ENCODE data around the gene FCSK. TPM values are rescaled to one million over a fixed set of nuclear protein-coding genes. Genes with fewer than 3 reads are reported as not detected.

Gene FCSK
- total and polyA plus RNA-seq, 2 of the 13 experiments (the other 11 are each of a cell fraction or from before 2014, with no cell fraction given), result 9.1 to 19.2 TPM

DNA sequence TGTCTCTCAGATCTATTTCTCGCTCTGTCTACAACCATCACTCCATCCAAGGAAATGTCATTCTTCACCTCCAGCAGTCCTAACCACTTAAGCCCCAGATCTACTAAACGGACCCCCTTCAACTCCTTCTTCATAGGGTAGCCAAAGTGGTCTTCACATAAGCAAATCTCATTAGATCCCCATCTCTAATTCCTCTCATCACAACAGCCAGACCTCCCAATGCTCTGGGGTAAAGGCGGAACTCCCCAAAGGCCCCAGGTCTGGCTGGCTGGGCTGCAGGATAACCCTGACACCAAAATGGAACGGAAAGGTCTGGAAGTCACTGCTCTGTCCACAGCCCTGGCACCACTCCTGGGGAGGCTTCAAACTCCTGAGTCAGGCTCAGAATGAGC lies 26.6 kb upstream of the FCSK start (continued):
- TF ChIP-seq TAF15 (IDR thresholded peaks at IDR 0.05; ENCODE audit: low read depth, low read length, poor library complexity, severe bottlenecking) (no peak), SMYD3 (CRISPR knock-in tag; IDR thresholded peaks at IDR 0.05) (peak; percentile 65; the same call in 1 of the 2 replicates), ZNF850 (CRISPR knock-in tag; conservative IDR thresholded peaks at IDR 0.05) (0 out of 2 replicates have a peak, but pooled peaks have one; percentile 22), NFE2L2 (IDR thresholded peaks at IDR 0.05; ENCODE audit: low read length) (0 out of 2 replicates have a peak, but pooled peaks have one; percentile 6), JDP2 (CRISPR knock-in tag; IDR thresholded peaks at IDR 0.05; ENCODE audit: borderline replicate concordance) (no peak), ZNF44 (CRISPR knock-in tag; IDR thresholded peaks at IDR 0.05) (peak; percentile 45; the same call in 1 of the 2 replicates), ZNF879 (CRISPR knock-in tag; IDR thresholded peaks at IDR 0.05) (no peak), REPIN1 (CRISPR knock-in tag; IDR thresholded peaks at IDR 0.05; ENCODE audit: borderline replicate concordance, low read depth) (no peak), ZEB1 (IDR thresholded peaks at IDR 0.05; ENCODE audit: insufficient replicate concordance, low read depth) (peak; percentile 5), ZBTB46 (CRISPR knock-in tag; IDR thresholded peaks at IDR 0.05; ENCODE audit: borderline replicate concordance) (peak; percentile 26; the same call in 1 of the 2 replicates), KAT7 (CRISPR knock-in tag; IDR thresholded peaks at IDR 0.05; ENCODE audit: borderline replicate concordance) (no peak), SNAPC4 (CRISPR knock-in tag; IDR thresholded peaks at IDR 0.05) (0 out of 2 replicates have a peak, but pooled peaks have one; percentile 0), MYPOP (CRISPR knock-in tag; IDR thresholded peaks at IDR 0.05) (peak; percentile 50; the same call in 1 of the 2 replicates)
- TF ChIP-seq, protein P1, sequence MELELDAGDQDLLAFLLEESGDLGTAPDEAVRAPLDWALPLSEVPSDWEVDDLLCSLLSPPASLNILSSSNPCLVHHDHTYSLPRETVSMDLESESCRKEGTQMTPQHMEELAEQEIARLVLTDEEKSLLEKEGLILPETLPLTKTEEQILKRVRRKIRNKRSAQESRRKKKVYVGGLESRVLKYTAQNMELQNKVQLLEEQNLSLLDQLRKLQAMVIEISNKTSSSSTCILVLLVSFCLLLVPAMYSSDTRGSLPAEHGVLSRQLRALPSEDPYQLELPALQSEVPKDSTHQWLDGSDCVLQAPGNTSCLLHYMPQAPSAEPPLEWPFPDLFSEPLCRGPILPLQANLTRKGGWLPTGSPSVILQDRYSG (CRISPR knock-in tag; IDR thresholded peaks at IDR 0.05), result no peak
- TF ChIP-seq, protein P2, sequence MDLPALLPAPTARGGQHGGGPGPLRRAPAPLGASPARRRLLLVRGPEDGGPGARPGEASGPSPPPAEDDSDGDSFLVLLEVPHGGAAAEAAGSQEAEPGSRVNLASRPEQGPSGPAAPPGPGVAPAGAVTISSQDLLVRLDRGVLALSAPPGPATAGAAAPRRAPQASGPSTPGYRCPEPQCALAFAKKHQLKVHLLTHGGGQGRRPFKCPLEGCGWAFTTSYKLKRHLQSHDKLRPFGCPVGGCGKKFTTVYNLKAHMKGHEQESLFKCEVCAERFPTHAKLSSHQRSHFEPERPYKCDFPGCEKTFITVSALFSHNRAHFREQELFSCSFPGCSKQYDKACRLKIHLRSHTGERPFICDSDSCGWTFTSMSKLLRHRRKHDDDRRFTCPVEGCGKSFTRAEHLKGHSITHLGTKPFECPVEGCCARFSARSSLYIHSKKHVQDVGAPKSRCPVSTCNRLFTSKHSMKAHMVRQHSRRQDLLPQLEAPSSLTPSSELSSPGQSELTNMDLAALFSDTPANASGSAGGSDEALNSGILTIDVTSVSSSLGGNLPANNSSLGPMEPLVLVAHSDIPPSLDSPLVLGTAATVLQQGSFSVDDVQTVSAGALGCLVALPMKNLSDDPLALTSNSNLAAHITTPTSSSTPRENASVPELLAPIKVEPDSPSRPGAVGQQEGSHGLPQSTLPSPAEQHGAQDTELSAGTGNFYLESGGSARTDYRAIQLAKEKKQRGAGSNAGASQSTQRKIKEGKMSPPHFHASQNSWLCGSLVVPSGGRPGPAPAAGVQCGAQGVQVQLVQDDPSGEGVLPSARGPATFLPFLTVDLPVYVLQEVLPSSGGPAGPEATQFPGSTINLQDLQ (CRISPR knock-in tag; IDR thresholded peaks at IDR 0.05), result 0 out of 2 replicates have a peak, but pooled peaks have one; percentile 78
- TF ChIP-seq, protein P3, sequence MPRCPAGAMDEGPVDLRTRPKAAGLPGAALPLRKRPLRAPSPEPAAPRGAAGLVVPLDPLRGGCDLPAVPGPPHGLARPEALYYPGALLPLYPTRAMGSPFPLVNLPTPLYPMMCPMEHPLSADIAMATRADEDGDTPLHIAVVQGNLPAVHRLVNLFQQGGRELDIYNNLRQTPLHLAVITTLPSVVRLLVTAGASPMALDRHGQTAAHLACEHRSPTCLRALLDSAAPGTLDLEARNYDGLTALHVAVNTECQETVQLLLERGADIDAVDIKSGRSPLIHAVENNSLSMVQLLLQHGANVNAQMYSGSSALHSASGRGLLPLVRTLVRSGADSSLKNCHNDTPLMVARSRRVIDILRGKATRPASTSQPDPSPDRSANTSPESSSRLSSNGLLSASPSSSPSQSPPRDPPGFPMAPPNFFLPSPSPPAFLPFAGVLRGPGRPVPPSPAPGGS (CRISPR knock-in tag; IDR thresholded peaks at IDR 0.05), result 0 out of 2 replicates have a peak, but pooled peaks have one; percentile 9

Measured in HepG2 (cell line).